GM19438 (cell line): ENCODE measurements around the gene SLC22A16.
"Not testable (repeated sequence)": the region's sequence is repeated elsewhere in the genome, so short reads cannot be mapped to it uniquely, and the experiment has no call there.

Source experiments
- ATAC-seq: cut with Tn5 transposase; IDR thresholded peaks from one replicate; pipeline ENCODE4 v1.9.1; 2021; ENCODE audit warnings: low read depth; ENCODE audit not compliant: unreplicated experiment

The SLC22A16 gene

GRCh38 chr6:110457567-110458175 lies 18.7 kb downstream of the SLC22A16 start:
- not testable (repeated sequence) for ATAC-seq

GRCh38 chr6:110456694-110457093 lies 19.7 kb downstream of the SLC22A16 start:
- no peak for ATAC-seq

GRCh38 chr6:110449541-110449895 lies 26.9 kb downstream of the SLC22A16 start:
- ATAC-seq: no peak

- no peak for ATAC-seq
Measured at GRCh38 chr6:110448846-110449540, 27.4 kb downstream of the SLC22A16 start.

GRCh38 chr6:110447761-110448160 lies 28.7 kb downstream of the SLC22A16 start:
- no peak for ATAC-seq

GRCh38 chr6:110446405-110446804 lies 30.0 kb downstream of the SLC22A16 start:
- no peak for ATAC-seq

GRCh38 chr6:110440026-110440425 lies 36.4 kb downstream of the SLC22A16 start:
- no peak for ATAC-seq

- ATAC-seq: no peak
Measured at GRCh38 chr6:110439356-110439755, 37.1 kb downstream of the SLC22A16 start.

- ATAC-seq: no peak
Measured at GRCh38 chr6:110434961-110435602, 41.3 kb downstream of the SLC22A16 start.

- no peak for ATAC-seq
Measured at GRCh38 chr6:110432285-110432900, 44.0 kb downstream of the SLC22A16 start.

- no peak for ATAC-seq
Measured at GRCh38 chr6:110430741-110431140, 45.7 kb downstream of the SLC22A16 start.

GRCh38 chr6:110430236-110430635 lies 46.2 kb downstream of the SLC22A16 start:
- no peak for ATAC-seq

- ATAC-seq: no peak
Measured at GRCh38 chr6:110428153-110428552, 48.3 kb downstream of the SLC22A16 start.

- ATAC-seq: no peak
Measured at GRCh38 chr6:110425816-110426215, 50.6 kb downstream of the SLC22A16 start.

GRCh38 chr6:110422444-110422822 lies 54.0 kb downstream of the SLC22A16 start:
- ATAC-seq: no peak

- no peak for ATAC-seq
Measured at GRCh38 chr6:110421749-110422443, 54.5 kb downstream of the SLC22A16 start.

- no peak for ATAC-seq
Measured at GRCh38 chr6:110419028-110419739, 57.2 kb downstream of the SLC22A16 start.

- no peak for ATAC-seq
Measured at GRCh38 chr6:110418594-110418993, 57.8 kb downstream of the SLC22A16 start.

- no peak for ATAC-seq
Measured at GRCh38 chr6:110415086-110415916, 61.1 kb downstream of the SLC22A16 start, which contains the start of gene DDO. TSS of gene DDO (minus strand) at chr6:110415575. CDS start at chr6:110413462, 2,113 bp downstream.
